Panc1 (cell line): ENCODE data around the gene RPLP1.

Source experiments
- CTCF ChIP-seq: fragments of 450-650 bp; IDR thresholded peaks from 2 replicates; pipeline ENCODE4 v1.5.1; 2017; ENCODE audit warnings: mild to moderate bottlenecking
- POLR2AphosphoS5 ChIP-seq: IDR thresholded peaks from 2 replicates; pipeline ENCODE4 v1.6.1; 2012; ENCODE audit warnings: mild to moderate bottlenecking, low read depth, low read length, moderate library complexity
- TCF7L2 ChIP-seq: IDR thresholded peaks from 2 replicates; pipeline ENCODE4 v1.6.1; 2011; ENCODE audit warnings: mild to moderate bottlenecking, low read depth, low read length, inconsistent platforms

DNA sequence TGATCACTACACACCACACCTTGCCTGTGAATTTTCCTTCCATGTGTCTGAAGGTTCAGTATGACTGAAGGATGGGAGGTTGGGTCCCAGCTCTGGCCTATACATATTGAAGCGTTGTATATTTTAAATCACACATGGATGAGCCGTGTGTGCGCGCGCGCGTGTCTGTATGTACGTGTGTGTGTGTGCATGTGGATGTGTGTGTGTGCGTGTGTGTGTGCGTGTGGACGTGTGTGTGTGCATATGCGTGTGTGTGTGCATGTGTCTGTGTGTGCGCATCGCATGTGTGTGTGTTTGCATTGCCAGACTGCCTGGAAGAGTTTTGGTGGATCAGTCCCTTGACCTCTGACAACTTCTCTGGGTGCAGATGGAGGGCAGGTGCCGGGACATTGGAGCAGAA is 45.7 kb downstream of the RPLP1 start:
- TF ChIP-seq CTCF: no peak
- no peak for TF ChIP-seq TCF7L2
- TF ChIP-seq POLR2AphosphoS5: no peak
